Mesendoderm (in vitro differentiated cells): ENCODE data around the gene IKZF5. TPM values are rescaled to one million over a fixed set of nuclear protein-coding genes. Genes with fewer than 3 reads are reported as not detected.

Experiments
- DNase-seq: peaks from one replicate; pipeline ENCODE4 v3.0.0; 2013
- H2AK5ac ChIP-seq: 2 replicates; pipeline ENCODE4 v1.6.1; 2013; ENCODE audit warnings: low read length, inconsistent platforms
- H2BK120ac ChIP-seq: 2 replicates; pipeline ENCODE4 v1.6.1; 2013; ENCODE audit warnings: low read depth, mild to moderate bottlenecking, low read length, moderate library complexity, mixed read lengths
- H2BK15ac ChIP-seq: replicated peaks from 2 replicates; pipeline ENCODE4 v1.6.1; 2013; ENCODE audit warnings: low read depth, mild to moderate bottlenecking, moderate library complexity
- H2BK5ac ChIP-seq: 2 replicates; pipeline ENCODE4 v1.6.1; 2013; ENCODE audit warnings: low read length, inconsistent platforms
- H3K18ac ChIP-seq: 2 replicates; pipeline ENCODE4 v1.6.1; 2013; ENCODE audit warnings: mild to moderate bottlenecking, low read length, mixed read lengths
- H3K23ac ChIP-seq: one replicate; pipeline ENCODE4 v1.6.1; 2013; ENCODE audit warnings: low read length
- H3K27ac ChIP-seq: 2 replicates; pipeline ENCODE4 v1.5.1; 2013; ENCODE audit warnings: low read depth, mild to moderate bottlenecking, inconsistent platforms, low read length, moderate library complexity
- H3K27me3 ChIP-seq: 2 replicates; pipeline ENCODE4 v1.6.1; 2013; ENCODE audit warnings: low read length, control low read depth, mild to moderate bottlenecking, inconsistent platforms; ENCODE audit not compliant: insufficient read depth, poor library complexity
- H3K36me3 ChIP-seq: 2 replicates; pipeline ENCODE4 v1.6.1; 2013; ENCODE audit warnings: low read length, inconsistent platforms; ENCODE audit not compliant: control insufficient read depth, insufficient read depth
- H3K4ac ChIP-seq: one replicate; pipeline ENCODE4 v1.6.1; 2013; ENCODE audit warnings: low read depth, mild to moderate bottlenecking, low read length, moderate library complexity
- H3K4me1 ChIP-seq: 2 replicates; pipeline ENCODE4 v1.6.1; 2013; ENCODE audit warnings: low read depth, low read length, inconsistent platforms; ENCODE audit not compliant: control insufficient read depth
- H3K4me2 ChIP-seq: 2 replicates; pipeline ENCODE4 v1.6.1; 2013; ENCODE audit warnings: low read length
- H3K4me3 ChIP-seq: 2 replicates; pipeline ENCODE4 v1.5.1; 2013; ENCODE audit warnings: mild to moderate bottlenecking, low read length
- H3K56ac ChIP-seq: one replicate; pipeline ENCODE4 v1.6.1; 2013; ENCODE audit warnings: low read length
- H3K79me1 ChIP-seq: 2 replicates; pipeline ENCODE4 v1.6.1; 2013; ENCODE audit warnings: low read length, inconsistent platforms
- H3K79me2 ChIP-seq: 2 replicates; pipeline ENCODE4 v1.6.1; 2013; ENCODE audit warnings: mild to moderate bottlenecking, low read length; ENCODE audit not compliant: control insufficient read depth, insufficient read depth
- H3K9ac ChIP-seq: 2 replicates; pipeline ENCODE4 v1.6.1; 2013; ENCODE audit warnings: low read length, inconsistent platforms
- H4K5ac ChIP-seq: one replicate; pipeline ENCODE4 v1.6.1; 2013; ENCODE audit warnings: low read length
- H4K8ac ChIP-seq: one replicate; pipeline ENCODE4 v1.6.1; 2013; ENCODE audit warnings: low read depth, mild to moderate bottlenecking, control low read depth, low read length, moderate library complexity
- WGBS: extraction: QIAGEN DNeasy Blood & Tissue Kit; methylation state at CpG from one replicate; pipeline ENCODE4 v1.1.7; 2013; ENCODE audit warnings: low lambda C conversion rate, missing lambda C conversion rate; ENCODE audit not compliant: insufficient coverage; ENCODE audit errors: extremely low coverage; 5-methylcytosine and 5-hydroxymethylcytosine counted together
- polyA plus RNA-seq, 2 experiments: library from polyadenylated mRNA; stranded (reverse); fragments of 200-250 nt; gene quantifications; one replicate each; pipeline ENCODE4 v1.2.3, GENCODE V29; 2013

The IKZF5 gene, protein sequence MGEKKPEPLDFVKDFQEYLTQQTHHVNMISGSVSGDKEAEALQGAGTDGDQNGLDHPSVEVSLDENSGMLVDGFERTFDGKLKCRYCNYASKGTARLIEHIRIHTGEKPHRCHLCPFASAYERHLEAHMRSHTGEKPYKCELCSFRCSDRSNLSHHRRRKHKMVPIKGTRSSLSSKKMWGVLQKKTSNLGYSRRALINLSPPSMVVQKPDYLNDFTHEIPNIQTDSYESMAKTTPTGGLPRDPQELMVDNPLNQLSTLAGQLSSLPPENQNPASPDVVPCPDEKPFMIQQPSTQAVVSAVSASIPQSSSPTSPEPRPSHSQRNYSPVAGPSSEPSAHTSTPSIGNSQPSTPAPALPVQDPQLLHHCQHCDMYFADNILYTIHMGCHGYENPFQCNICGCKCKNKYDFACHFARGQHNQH
- polyA plus RNA-seq (2013, experiment 1 of 2) = 15.5 TPM
- 15.3 TPM for polyA plus RNA-seq (2013, experiment 2 of 2)

DNA sequence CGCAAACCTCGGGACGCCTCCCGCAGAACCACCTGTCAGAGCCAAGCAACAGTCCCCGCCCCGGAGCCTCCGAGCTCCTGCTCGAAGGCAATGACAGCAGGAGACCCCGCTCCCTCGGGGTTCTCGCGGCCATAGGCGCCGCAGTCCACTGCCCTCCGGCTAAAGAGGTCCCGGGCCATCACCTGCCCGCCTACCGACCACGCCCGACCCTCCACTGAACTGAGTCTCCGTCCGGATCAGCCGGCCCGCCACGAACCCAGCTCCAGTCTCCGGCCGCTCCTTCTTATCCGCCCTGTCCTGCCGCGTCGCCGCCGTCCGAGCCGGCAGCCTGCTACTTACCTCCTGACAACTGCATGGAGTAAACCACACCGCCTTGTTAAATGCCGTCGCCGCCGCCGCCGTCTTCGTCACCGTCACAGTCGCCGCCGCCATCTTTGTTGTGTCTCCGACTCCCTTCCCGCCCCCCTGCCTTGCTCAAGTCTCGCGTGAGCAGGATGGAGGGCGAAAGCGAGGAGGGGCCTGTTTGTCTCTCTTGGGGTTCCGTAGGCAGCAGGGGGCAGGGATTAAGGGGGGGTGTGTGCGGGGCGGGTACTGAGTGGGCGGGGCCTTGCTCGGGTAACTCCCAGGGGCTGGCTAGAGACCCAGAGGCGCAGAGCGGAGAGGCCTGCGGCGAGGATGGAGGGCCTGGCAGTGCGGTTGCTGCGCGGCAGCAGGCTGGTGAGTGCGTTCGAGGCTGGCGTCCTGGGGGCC lies at the start of gene IKZF5, which contains the start of gene ACADSB:
TSS of gene IKZF5 (minus strand) at position 441 of the 750 bp plus-strand sequence. CDS start 10,170 bp downstream, outside the sequence.
TSS of gene ACADSB (plus strand) at position 652 of the 750 bp plus-strand sequence. CDS start at position 676, 24 bp downstream.
- H3K18ac ChIP-seq = peak within 1 kb of the TSS; percentile 44
- peak within 1 kb of the TSS; percentile 96 for H3K56ac ChIP-seq
- no peak within 1 kb of the TSS for H2BK120ac ChIP-seq
- H3K4me2 ChIP-seq = peak within 1 kb of the TSS; percentile 90
- H2AK5ac ChIP-seq = no peak within 1 kb of the TSS
- H3K79me1 ChIP-seq = no peaks in the 10 kb centered on the region
- H3K4me1 ChIP-seq = peaks cover 2% of the 10 kb centered on the region
- no peak within 1 kb of the TSS for H2BK15ac ChIP-seq
- H3K79me2 ChIP-seq = peaks cover 16% of the 10 kb centered on the region
- H3K4me3 ChIP-seq = peak within 1 kb of the TSS; percentile 85
- H4K8ac ChIP-seq = no peak within 1 kb of the TSS
- no peak within 1 kb of the TSS for H4K5ac ChIP-seq
- peak within 1 kb of the TSS; percentile 86 for H3K9ac ChIP-seq
- no peak within 1 kb of the TSS for H3K23ac ChIP-seq
- DNase-seq = peak; percentile 99
- no peaks in the 10 kb centered on the region for H3K36me3 ChIP-seq
- peak within 1 kb of the TSS; percentile 17 for H2BK5ac ChIP-seq
- no peaks in the 10 kb centered on the region for H3K27me3 ChIP-seq
- no CpG with 5 or more reads among the region's 68 CpGs for WGBS
- peak within 1 kb of the TSS; percentile 13 for H3K27ac ChIP-seq
- no peak within 1 kb of the TSS for H3K4ac ChIP-seq

DNA sequence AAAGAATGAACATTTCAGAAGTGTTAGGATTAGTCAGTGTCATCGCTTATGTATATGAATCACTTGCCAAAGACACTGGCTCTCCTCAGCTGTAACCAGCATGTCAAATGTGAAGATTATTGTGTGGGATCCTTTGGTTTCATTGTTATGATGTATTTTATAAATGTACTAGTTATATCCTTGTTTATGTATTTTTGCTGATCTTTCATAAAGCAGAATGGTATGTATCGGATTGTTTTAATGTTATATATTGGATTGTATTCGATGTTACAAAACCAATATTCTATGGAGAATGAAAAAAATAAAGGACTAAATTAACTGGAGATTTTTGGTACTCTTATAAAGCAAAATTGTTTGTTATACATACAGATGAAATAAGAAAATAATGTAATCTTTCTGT lies 49.4 kb upstream of the IKZF5 start:
- H3K27me3 ChIP-seq = no peaks in the 10 kb centered on the region
- no peak overlapping the region for H2BK5ac ChIP-seq
- no peak overlapping the region for H2BK15ac ChIP-seq
- H3K9ac ChIP-seq = no peak overlapping the region
- H3K56ac ChIP-seq = no peak overlapping the region
- H3K4me1 ChIP-seq = no peaks in the 10 kb centered on the region
- H3K4me3 ChIP-seq = no peak overlapping the region
- no peak for DNase-seq
- WGBS = 100% methylated on average over 2 of the region's 3 CpGs
- H2AK5ac ChIP-seq = no peak overlapping the region
- no peak overlapping the region for H3K23ac ChIP-seq
- no peak overlapping the region for H2BK120ac ChIP-seq
- no peak overlapping the region for H4K5ac ChIP-seq
- no peak overlapping the region for H3K4ac ChIP-seq
- H3K36me3 ChIP-seq = no peaks in the 10 kb centered on the region
- no peaks in the 10 kb centered on the region for H3K79me2 ChIP-seq
- no peaks in the 10 kb centered on the region for H3K79me1 ChIP-seq
- H3K27ac ChIP-seq = no peak overlapping the region
- no peak overlapping the region for H3K18ac ChIP-seq
- H3K4me2 ChIP-seq = no peak overlapping the region
- no peak overlapping the region for H4K8ac ChIP-seq

DNA sequence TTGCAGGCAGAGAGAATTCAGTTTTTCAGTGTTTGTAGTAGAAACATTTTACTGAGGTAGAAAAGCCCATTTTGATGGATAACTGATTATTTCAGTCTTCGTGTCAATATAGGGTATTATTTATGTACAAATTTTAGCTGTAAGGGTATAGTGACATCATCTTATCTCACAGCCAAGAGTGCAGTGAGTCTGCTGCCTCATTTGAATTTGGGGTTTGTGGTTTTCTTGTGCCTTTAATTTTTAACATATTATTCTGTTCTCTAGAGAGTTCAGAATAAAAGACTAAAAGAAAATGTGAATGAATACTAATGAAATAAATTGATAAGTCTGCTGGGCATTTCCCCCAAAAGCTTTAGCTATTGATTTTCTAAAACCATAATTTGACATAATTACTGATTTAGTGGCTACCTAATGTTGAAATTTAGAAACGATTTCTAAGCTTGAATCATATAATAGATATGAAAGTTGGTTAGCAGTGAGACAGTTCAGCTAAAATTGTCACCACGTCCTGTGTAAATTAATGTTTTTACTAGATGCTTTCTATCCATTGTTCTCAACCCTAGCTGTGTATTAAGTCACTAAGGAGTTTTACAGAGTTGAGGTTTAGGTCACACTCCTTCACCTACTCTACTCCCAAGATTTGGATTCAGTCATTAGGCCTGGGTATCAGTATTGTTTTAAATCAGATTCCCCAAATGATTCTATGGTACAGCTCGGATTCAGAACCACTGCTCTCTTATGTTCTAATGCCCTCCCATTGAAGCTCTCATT lies 37.6 kb upstream of the IKZF5 start:
- no peak overlapping the region for H3K56ac ChIP-seq
- no peaks in the 10 kb centered on the region for H3K79me1 ChIP-seq
- H3K36me3 ChIP-seq = no peaks in the 10 kb centered on the region
- no peak overlapping the region for H3K4me2 ChIP-seq
- H3K4me1 ChIP-seq = no peaks in the 10 kb centered on the region
- H3K27me3 ChIP-seq = no peaks in the 10 kb centered on the region
- H2BK5ac ChIP-seq = no peak overlapping the region
- H3K4me3 ChIP-seq = no peak overlapping the region
- H3K18ac ChIP-seq = no peak overlapping the region
- H4K8ac ChIP-seq = no peak overlapping the region
- H2AK5ac ChIP-seq = no peak overlapping the region
- no peak overlapping the region for H3K9ac ChIP-seq
- no CpG with 5 or more reads among the region's 4 CpGs for WGBS
- H2BK120ac ChIP-seq = no peak overlapping the region
- no peak overlapping the region for H3K27ac ChIP-seq
- H4K5ac ChIP-seq = no peak overlapping the region
- H3K4ac ChIP-seq = no peak overlapping the region
- H2BK15ac ChIP-seq = no peak overlapping the region
- DNase-seq = no peak
- H3K79me2 ChIP-seq = no peaks in the 10 kb centered on the region
- no peak overlapping the region for H3K23ac ChIP-seq

DNA sequence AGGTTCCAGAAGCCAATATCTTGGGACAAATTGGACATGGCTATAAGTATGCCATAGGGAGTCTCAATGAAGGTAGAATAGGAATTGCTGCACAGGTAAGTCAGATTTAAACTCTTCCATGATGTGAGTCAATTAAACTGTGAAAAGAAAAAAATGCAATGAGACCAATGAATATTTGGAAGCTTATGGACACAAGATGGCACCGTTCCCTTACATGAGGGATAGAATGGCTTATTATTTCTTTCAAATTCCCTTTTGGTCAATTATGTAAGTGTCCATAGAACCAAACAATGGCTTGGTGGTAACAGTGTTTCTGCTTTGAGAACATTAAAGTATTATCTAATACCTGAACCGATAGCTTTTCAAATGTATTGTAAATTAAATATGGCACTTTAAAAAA lies 35.8 kb upstream of the IKZF5 start:
- H3K4ac ChIP-seq = no peak overlapping the region
- no peaks in the 10 kb centered on the region for H3K4me1 ChIP-seq
- H4K5ac ChIP-seq = no peak overlapping the region
- WGBS = no CpG with 5 or more reads among the region's 2 CpGs
- no peak overlapping the region for H2BK120ac ChIP-seq
- no peaks in the 10 kb centered on the region for H3K79me1 ChIP-seq
- H3K9ac ChIP-seq = no peak overlapping the region
- no peaks in the 10 kb centered on the region for H3K27me3 ChIP-seq
- H3K56ac ChIP-seq = no peak overlapping the region
- H3K79me2 ChIP-seq = no peaks in the 10 kb centered on the region
- H3K27ac ChIP-seq = no peak overlapping the region
- H2BK5ac ChIP-seq = no peak overlapping the region
- H3K36me3 ChIP-seq = no peaks in the 10 kb centered on the region
- H4K8ac ChIP-seq = no peak overlapping the region
- H3K4me3 ChIP-seq = no peak overlapping the region
- no peak overlapping the region for H3K23ac ChIP-seq
- peak; percentile 13 for DNase-seq
- no peak overlapping the region for H3K18ac ChIP-seq
- H2AK5ac ChIP-seq = no peak overlapping the region
- H2BK15ac ChIP-seq = no peak overlapping the region
- H3K4me2 ChIP-seq = no peak overlapping the region

DNA sequence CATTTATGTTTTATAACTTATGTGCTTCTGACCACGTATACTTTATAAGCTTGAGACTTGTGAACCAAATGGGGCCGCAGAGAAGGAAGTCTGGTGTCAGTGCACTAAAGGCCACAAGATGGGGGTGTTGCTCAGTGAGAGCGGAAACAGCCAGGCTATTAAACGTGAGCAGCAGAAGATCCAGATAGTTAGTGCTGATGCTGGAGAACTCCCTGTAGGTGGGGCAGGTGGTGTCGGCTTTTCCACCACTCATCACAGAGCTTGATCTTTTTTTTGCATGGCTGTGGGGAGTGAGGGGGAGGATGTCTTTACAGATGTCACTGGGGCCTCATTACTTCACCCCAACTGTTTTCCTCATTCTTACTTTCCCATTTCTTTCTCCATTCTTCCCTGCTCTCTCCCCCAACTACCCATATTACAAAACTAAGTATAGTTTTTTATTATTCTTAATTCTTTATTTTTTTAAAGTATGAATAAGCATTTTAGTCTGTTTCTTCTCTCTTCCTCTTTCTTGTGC lies 34.9 kb upstream of the IKZF5 start:
- no CpG with 5 or more reads among the region's 5 CpGs for WGBS
- no peak overlapping the region for H4K5ac ChIP-seq
- H3K23ac ChIP-seq = no peak overlapping the region
- no peak overlapping the region for H3K56ac ChIP-seq
- no peak overlapping the region for H2BK15ac ChIP-seq
- H3K79me2 ChIP-seq = no peaks in the 10 kb centered on the region
- no peaks in the 10 kb centered on the region for H3K79me1 ChIP-seq
- no peak overlapping the region for H3K9ac ChIP-seq
- no peak overlapping the region for H3K27ac ChIP-seq
- H3K18ac ChIP-seq = no peak overlapping the region
- H4K8ac ChIP-seq = no peak overlapping the region
- no peak overlapping the region for H2BK5ac ChIP-seq
- no peak overlapping the region for H2BK120ac ChIP-seq
- H3K4me3 ChIP-seq = no peak overlapping the region
- peak; percentile 91 for DNase-seq
- H3K4me1 ChIP-seq = peaks cover 2% of the 10 kb centered on the region
- no peak overlapping the region for H2AK5ac ChIP-seq
- H3K4ac ChIP-seq = no peak overlapping the region
- no peaks in the 10 kb centered on the region for H3K36me3 ChIP-seq
- H3K27me3 ChIP-seq = no peaks in the 10 kb centered on the region
- H3K4me2 ChIP-seq = no peak overlapping the region
